Neutrophil (primary cell): Measurements from ENCODE around the gene SOX1.

Experiments used
- H3K27ac ChIP-seq: fragments of 200-600 bp; sonication (generic); 2 replicates; pipeline ENCODE4 v1.5.1; 2016; ENCODE audit warnings: mild to moderate bottlenecking, moderate library complexity
- H3K27me3 ChIP-seq: fragments of 200-600 bp; sonication (generic); 2 replicates; pipeline ENCODE4 v1.6.0; 2016; ENCODE audit warnings: mild to moderate bottlenecking
- H3K36me3 ChIP-seq: fragments of 200-600 bp; sonication (generic); 2 replicates; pipeline ENCODE4 v1.5.1; 2017
- H3K4me1 ChIP-seq, 2 experiments: fragments of 200-600 bp in 1 of 2; sonication (generic) in 1 of 2; 1 replicate in 1 of 2; 2 replicates in 1 of 2; pipeline versions ENCODE4 v1.5.1 to v1.6.1; 2013 to 2016; ENCODE audit warnings: low read depth in 1 of 2, low read length in 1 of 2, mild to moderate bottlenecking in 1 of 2, moderate library complexity in 1 of 2; ENCODE audit not compliant: control insufficient read depth in 1 of 2, insufficient read depth in 1 of 2
- H3K4me3 ChIP-seq, 2 experiments: fragments of 200-600 bp in 1 of 2; sonication (generic) in 1 of 2; 1 replicate in 1 of 2; 2 replicates in 1 of 2; pipeline ENCODE4 v1.5.1; 2013 to 2016; ENCODE audit warnings: low read depth in 1 of 2, low read length in 1 of 2, mild to moderate bottlenecking in 1 of 2, moderate library complexity in 1 of 2
- H3K9me3 ChIP-seq: fragments of 200-600 bp; sonication (generic); 2 replicates; pipeline ENCODE4 v1.5.1; 2016
- TF ChIP-seq, protein P1 (sequence below): fragments of 200-600 bp; sonication (generic); IDR thresholded peaks from 2 replicates; pipeline ENCODE4 v1.5.1; 2016; ENCODE audit warnings: antibody characterized with exemption

Gene SOX1

DNA sequence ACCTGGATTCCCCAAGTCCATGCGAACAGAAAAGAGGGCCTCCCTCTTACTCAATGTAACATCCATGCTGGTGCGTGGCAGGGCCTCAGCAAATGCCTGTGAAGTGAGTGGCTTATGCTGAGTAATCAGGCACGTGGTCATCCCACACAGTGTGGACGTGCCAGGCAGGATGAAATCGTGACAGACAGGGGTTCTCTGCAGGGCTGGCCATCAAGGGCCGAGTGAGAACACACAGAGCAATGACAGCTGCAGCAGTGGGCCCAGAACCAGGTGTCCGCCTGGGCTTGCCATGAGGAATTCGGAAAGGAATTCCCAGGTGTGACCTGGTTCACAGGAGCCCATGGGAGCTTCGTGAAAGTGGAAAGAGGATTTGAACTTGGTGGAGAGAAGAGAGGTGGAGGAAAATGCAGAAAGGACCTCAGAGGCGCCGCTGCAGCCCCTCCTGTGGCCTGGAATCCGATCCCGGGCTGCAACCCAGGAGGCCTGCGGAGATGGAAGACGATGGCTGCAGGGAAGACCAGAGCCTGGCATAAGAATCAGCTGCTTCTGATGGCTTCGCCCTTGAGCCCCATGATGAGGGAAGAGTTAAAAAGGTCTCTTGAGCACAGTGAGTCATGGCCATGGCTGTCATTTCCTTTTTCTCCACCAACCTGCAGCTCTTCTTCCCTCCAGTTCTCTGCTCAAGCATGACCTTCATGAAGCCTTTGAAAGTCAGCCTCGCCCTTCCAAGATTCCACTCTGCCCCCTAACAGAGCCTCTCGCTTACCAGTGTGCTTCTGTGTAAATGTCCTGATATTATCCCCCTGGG is 34.6 kb upstream of the SOX1 start:
- Histone ChIP-seq H3K27ac (no peak overlapping the region), H3K4me1 (no peaks in the 10 kb centered on the region), H3K9me3 (no peaks in the 10 kb centered on the region), H3K36me3 (no peaks in the 10 kb centered on the region), H3K27me3 (no peaks in the 10 kb centered on the region), H3K4me3 (no peak overlapping the region)
- TF ChIP-seq, protein P1, sequence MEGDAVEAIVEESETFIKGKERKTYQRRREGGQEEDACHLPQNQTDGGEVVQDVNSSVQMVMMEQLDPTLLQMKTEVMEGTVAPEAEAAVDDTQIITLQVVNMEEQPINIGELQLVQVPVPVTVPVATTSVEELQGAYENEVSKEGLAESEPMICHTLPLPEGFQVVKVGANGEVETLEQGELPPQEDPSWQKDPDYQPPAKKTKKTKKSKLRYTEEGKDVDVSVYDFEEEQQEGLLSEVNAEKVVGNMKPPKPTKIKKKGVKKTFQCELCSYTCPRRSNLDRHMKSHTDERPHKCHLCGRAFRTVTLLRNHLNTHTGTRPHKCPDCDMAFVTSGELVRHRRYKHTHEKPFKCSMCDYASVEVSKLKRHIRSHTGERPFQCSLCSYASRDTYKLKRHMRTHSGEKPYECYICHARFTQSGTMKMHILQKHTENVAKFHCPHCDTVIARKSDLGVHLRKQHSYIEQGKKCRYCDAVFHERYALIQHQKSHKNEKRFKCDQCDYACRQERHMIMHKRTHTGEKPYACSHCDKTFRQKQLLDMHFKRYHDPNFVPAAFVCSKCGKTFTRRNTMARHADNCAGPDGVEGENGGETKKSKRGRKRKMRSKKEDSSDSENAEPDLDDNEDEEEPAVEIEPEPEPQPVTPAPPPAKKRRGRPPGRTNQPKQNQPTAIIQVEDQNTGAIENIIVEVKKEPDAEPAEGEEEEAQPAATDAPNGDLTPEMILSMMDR: no peak

DNA sequence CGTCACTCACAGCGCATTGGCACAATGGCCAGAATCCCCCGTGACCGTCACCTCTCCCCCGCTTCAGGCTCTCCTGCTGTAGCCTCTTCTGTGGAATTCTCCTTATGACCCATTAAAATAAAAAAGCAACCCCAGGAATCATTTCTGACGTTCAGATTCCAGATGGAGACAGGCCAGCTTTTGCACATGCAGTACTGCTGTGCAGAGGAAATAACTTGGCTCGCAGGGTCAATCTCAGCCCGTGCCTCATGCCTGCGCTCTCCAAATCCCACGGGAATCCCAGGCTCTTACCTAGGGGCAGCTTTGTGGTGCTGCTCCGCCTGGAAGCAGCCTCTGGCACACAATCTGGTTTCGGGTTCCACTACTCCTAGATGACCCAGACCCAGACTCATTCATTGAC is 32.7 kb upstream of the SOX1 start:
- H3K27me3 ChIP-seq: no peaks in the 10 kb centered on the region
- H3K4me3 ChIP-seq: no peak overlapping the region
- no peaks in the 10 kb centered on the region for H3K36me3 ChIP-seq
- TF ChIP-seq, protein P1: no peak
- H3K4me1 ChIP-seq: no peaks in the 10 kb centered on the region
- H3K9me3 ChIP-seq: no peaks in the 10 kb centered on the region
- H3K27ac ChIP-seq: no peak overlapping the region

DNA sequence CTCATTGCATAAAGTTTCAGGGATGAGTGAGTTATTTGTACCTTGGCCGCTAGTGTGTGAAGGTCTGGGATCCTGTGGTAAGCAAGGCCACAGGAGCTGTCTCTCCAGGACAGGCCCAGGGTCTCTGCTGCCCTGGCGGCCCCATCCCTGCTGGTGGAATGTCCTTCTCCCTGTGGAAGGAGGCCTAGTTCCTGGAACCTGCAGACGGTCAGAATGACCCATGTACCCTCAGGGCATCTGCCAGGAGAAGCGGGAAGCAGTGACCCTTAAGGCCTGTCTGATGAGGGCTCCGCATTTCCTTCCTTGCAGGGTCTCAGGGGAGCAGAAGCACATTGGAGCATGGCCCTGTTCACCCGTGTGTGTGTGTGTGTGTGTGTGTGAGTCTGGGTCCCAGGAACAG is 32.1 kb upstream of the SOX1 start:
- Histone ChIP-seq H3K9me3 (no peaks in the 10 kb centered on the region), H3K4me1 (no peaks in the 10 kb centered on the region), H3K27me3 (no peaks in the 10 kb centered on the region), H3K27ac (no peak overlapping the region), H3K36me3 (no peaks in the 10 kb centered on the region), H3K4me3 (no peak overlapping the region)
- TF ChIP-seq, protein P1: no peak

DNA sequence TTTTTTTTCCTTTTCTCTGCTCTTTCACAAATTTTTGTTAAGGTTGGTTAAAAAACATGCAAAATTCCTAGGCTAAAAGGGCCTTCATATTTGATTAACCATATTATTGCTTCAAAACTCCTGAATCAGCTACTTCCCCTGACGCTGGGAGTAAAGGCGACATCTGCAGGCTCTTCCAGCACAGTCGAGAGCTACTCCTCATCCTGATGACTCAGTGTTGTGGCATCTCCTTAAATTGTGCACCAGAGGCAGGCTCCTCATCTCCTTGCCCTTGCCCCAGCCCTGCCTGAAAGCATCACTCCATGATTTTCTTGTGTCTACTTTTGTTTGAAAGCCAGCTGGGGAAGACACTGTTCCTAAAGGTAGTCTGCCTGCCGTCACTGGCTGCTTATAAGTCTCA is 24.5 kb upstream of the SOX1 start:
- no peak overlapping the region for H3K27ac ChIP-seq
- H3K9me3 ChIP-seq: no peaks in the 10 kb centered on the region
- no peaks in the 10 kb centered on the region for H3K4me1 ChIP-seq
- no peaks in the 10 kb centered on the region for H3K36me3 ChIP-seq
- peaks cover 11% of the 10 kb centered on the region for H3K27me3 ChIP-seq
- TF ChIP-seq, protein P1: no peak
- no peak overlapping the region for H3K4me3 ChIP-seq

DNA sequence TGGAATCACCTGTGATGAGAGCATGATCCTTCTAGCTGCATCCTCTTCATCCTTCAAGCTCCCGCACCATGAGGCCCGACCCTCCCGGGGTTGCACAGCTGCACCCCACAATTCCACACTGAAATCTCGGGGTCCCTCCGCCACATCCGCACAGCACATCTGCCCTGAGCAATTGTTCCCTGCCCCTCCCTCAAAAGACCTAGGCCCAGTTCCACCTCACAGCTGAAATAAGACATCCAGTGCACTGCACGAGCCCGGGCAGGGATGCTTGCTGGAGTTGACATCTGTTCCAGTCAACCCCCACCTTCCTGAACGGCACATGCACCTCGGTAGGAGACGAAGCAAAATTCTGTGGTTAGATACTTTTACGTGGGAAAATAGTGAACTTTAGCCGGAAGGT is 14.7 kb upstream of the SOX1 start:
- no peak overlapping the region for H3K27ac ChIP-seq
- H3K4me3 ChIP-seq: no peak overlapping the region
- peaks cover 95% of the 10 kb centered on the region for H3K27me3 ChIP-seq
- TF ChIP-seq, protein P1: no peak
- no peaks in the 10 kb centered on the region for H3K4me1 ChIP-seq
- H3K9me3 ChIP-seq: no peaks in the 10 kb centered on the region
- H3K36me3 ChIP-seq: no peaks in the 10 kb centered on the region
